ENCODE measurements around the gene TENT5A.

The TENT5A gene

GRCh38 chr6:81708113-81708699 is 44.3 kb downstream of the TENT5A start:
- no peak for DNase-seq (ENCODE audit: low read depth)

- DNase-seq (ENCODE audit: low read depth) = no peak
Observed at GRCh38 chr6:81704700-81705099, 47.8 kb downstream of the TENT5A start.

- DNase-seq (ENCODE audit: low read depth) = no peak
Observed at GRCh38 chr6:81700414-81700813, 52.1 kb downstream of the TENT5A start.

- peak; percentile 3 for DNase-seq (ENCODE audit: low read depth)
Observed at GRCh38 chr6:81697559-81697958, 54.9 kb downstream of the TENT5A start.

GRCh38 chr6:81696524-81696923 is 56.0 kb downstream of the TENT5A start:
- no peak for DNase-seq (ENCODE audit: low read depth)
